Retinal pigment epithelial cell (primary cell): ENCODE results near the gene ADAMTSL4.
"Not testable (repeated sequence)": the region's sequence is repeated elsewhere in the genome, so short reads cannot be mapped to it uniquely, and the experiment has no call there.

Source experiments
- DNase-seq: peaks from one replicate; pipeline ENCODE4 v3.0.0-alpha.2; 2010; ENCODE audit warnings: low read depth
- H3K4me3 ChIP-seq: 2 replicates; pipeline ENCODE4 v1.5.1; 2011; ENCODE audit warnings: mild to moderate bottlenecking, low read length, control low read depth, moderate library complexity
- TF ChIP-seq, protein P1 (sequence below): conservative IDR thresholded peaks from 2 replicates; pipeline ENCODE4 v1.5.1; 2011; ENCODE audit warnings: low read depth, low read length, control low read depth, inconsistent platforms

ADAMTSL4 gene

DNA sequence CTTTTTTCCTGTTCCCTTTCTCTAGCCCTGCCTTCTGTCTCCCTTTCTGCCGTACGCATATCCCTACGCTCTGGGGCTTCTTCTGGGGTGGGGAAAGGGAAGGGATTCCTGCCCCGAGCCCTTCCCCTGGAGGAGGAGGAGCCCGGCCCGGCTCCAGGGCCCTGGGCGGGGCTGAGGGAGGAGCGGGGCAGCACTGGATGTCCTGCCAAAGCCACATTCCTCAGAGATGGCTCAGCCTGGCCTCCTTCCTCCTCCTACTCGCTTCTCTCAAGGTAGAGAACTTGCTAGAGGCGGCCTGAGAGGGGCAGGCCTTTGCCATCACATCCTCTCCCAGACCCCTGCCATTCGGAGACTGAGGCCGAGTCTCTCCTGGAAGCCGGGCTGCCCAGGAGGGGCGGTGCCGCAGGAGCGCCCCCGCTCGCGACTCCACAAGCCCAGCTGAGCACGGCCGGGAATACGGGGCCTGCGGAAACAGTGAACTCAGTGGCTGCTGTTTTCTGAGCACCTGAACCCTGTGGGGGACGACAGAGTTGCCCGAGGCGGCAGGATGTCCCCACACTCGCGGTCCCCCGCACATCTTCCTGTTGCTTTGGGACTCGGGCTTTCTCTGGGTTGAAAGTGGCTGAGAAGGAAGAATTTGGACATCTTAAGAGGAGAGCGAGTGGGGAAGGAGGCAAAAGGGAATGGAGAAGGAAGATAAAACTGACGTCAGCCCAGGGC is 12.2 kb downstream of the ADAMTSL4 start:
- peak; percentile 97 for DNase-seq
- TF ChIP-seq, protein P1, sequence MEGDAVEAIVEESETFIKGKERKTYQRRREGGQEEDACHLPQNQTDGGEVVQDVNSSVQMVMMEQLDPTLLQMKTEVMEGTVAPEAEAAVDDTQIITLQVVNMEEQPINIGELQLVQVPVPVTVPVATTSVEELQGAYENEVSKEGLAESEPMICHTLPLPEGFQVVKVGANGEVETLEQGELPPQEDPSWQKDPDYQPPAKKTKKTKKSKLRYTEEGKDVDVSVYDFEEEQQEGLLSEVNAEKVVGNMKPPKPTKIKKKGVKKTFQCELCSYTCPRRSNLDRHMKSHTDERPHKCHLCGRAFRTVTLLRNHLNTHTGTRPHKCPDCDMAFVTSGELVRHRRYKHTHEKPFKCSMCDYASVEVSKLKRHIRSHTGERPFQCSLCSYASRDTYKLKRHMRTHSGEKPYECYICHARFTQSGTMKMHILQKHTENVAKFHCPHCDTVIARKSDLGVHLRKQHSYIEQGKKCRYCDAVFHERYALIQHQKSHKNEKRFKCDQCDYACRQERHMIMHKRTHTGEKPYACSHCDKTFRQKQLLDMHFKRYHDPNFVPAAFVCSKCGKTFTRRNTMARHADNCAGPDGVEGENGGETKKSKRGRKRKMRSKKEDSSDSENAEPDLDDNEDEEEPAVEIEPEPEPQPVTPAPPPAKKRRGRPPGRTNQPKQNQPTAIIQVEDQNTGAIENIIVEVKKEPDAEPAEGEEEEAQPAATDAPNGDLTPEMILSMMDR: peak; percentile 47
- H3K4me3 ChIP-seq: peak overlapping the region; percentile 68

DNA sequence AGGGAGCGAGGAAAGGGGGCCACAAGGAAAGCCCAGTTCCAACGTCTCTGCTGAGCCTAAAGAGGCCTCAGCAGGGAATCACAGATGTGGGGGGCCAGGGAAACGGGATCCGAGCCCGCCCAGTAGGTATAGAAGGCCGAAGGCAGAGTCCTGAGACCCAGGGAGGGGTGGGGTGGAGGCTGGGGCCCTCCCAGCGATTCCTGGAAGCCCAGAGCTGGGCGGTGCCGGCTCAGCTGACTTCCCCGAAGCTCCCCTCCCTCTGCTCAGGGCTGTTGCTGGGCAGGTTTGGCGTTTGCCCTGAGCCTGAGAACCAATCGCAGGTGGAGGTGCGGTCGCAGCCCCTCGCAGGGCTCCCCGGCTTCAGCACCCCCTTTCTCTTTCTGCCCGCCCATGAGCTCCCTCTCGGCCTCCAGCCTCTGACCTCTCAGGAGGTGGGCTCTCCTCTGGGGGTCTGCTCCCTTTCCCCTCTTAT is 12.8 kb downstream of the ADAMTSL4 start:
- peak overlapping the region; percentile 68 for H3K4me3 ChIP-seq
- DNase-seq: peak; percentile 85
- TF ChIP-seq, protein P1: no peak

GRCh38 chr1:150562446-150563339 is 13.5 kb downstream of the ADAMTSL4 start:
- TF ChIP-seq, protein P1: no peak
- H3K4me3 ChIP-seq: no peak overlapping the region
- DNase-seq: no peak

- H3K4me3 ChIP-seq: no peak overlapping the region
- DNase-seq: peak; percentile 86
- TF ChIP-seq, protein P1: no peak
Measured at GRCh38 chr1:150563340-150564038, 14.3 kb downstream of the ADAMTSL4 start.

DNA sequence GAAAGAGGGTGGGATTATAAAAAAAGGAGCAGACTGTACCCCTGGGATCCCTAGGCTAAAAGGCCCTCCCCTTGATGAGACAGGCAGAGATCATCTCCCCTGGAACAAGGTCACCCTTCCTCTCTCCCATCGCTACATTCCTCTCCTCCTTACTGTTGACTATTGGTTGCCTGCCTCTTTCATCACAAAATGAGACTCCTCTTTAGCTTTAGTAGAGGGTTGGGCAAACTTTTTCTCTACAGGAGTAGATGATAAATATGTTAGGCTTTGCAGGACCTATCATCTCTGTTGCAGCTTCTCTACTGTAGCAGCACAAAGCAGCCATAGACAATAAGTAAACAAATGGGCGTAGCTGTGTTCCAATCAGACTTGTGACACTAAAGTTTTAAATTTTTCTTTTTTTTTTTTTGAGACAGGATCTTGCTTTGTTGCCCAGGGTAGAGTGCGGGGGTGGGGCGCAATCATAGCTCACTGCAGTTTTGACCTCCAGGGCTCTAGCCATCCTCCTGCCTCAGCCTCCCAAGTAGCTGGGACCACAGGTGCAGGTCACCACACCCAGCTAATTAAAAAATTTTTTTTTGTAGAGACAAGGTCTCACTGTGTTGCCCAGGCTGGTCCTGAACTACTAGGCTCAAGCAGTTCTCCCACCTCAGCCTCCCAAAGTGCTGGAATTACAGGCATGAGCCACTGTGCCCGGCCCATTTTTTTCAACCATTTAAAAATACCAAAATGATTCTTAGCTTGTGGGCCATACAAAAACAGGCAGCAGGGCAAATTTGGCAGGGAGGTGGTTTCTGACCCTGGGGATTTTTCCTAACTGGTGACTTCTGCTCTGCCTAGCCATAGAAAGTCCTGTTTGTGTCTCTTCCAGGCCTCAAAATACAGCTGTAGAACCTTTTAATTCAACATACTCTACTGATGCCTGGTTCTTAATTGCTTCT is 15.1 kb downstream of the ADAMTSL4 start:
- TF ChIP-seq, protein P1: no peak
- no peak overlapping the region for H3K4me3 ChIP-seq
- DNase-seq: no peak

- not testable (repeated sequence) for H3K4me3 ChIP-seq, DNase-seq
Measured at GRCh38 chr1:150565240-150565991, 16.2 kb downstream of the ADAMTSL4 start.
